HepG2 (cell line): ENCODE results near the gene MPG. TPM values are rescaled to one million over a fixed set of nuclear protein-coding genes. Genes with fewer than 3 reads are reported as not detected.

Experiments
- ATF1 ChIP-seq: IDR thresholded peaks from 2 replicates; pipeline ENCODE4 v1.6.1; 2016; ENCODE audit warnings: mild to moderate bottlenecking, control low read depth
- CCAR2 ChIP-seq: fragments of 200-400 bp; formaldehyde crosslinking; optimal IDR thresholded peaks from 2 replicates; pipeline ENCODE3; 2018; ENCODE audit warnings: low read depth, mild to moderate bottlenecking, low read length, moderate library complexity
- CENPT ChIP-seq: sonication (generic); formaldehyde crosslinking; IDR thresholded peaks from 2 replicates; pipeline ENCODE4 v1.8.0; 2022; ENCODE audit warnings: low read depth, mild to moderate bottlenecking, moderate library complexity, missing genetic modification reagents
- FIP1L1 ChIP-seq: fragments of 200-400 bp; formaldehyde crosslinking; IDR thresholded peaks from 2 replicates; pipeline ENCODE4 v1.6.1; 2018; ENCODE audit warnings: low read depth, mild to moderate bottlenecking, low read length, moderate library complexity, borderline replicate concordance; ENCODE audit not compliant: insufficient read depth
- GATAD2A ChIP-seq: IDR thresholded peaks from 2 replicates; pipeline ENCODE4 v1.6.1; 2016
- HDAC1 ChIP-seq: sonication (generic); formaldehyde crosslinking; IDR thresholded peaks from 2 replicates; pipeline ENCODE4 v1.5.1; 2020; ENCODE audit warnings: mild to moderate bottlenecking, missing genetic modification reagents
- HES4 ChIP-seq: sonication (generic); formaldehyde crosslinking; IDR thresholded peaks from 2 replicates; pipeline ENCODE4 v1.9.0; 2021; ENCODE audit warnings: mild to moderate bottlenecking, missing genetic modification reagents, borderline replicate concordance
- HMG20B ChIP-seq: conservative IDR thresholded peaks from 2 replicates; pipeline ENCODE4 v1.6.1; 2016; ENCODE audit warnings: missing genetic modification reagents, missing compliant biosample characterization
- KMT2A ChIP-seq: sonication (generic); formaldehyde crosslinking; IDR thresholded peaks from 2 replicates; pipeline ENCODE4 v1.4.0; 2020; ENCODE audit warnings: missing genetic modification reagents
- MED1 ChIP-seq: sonication (generic); formaldehyde crosslinking; IDR thresholded peaks from 2 replicates; pipeline ENCODE4 v1.4.0; 2020; ENCODE audit warnings: missing genetic modification reagents
- MTA3 ChIP-seq: sonication (generic); formaldehyde crosslinking; IDR thresholded peaks from 2 replicates; pipeline ENCODE4 v1.4.0; 2020; ENCODE audit warnings: missing genetic modification reagents
- MTF2 ChIP-seq: sonication (generic); formaldehyde crosslinking; IDR thresholded peaks from 2 replicates; pipeline ENCODE4 v1.5.0; 2020; ENCODE audit warnings: missing genetic modification reagents, borderline replicate concordance
- NFE2L1 ChIP-seq: sonication (generic); formaldehyde crosslinking; IDR thresholded peaks from 2 replicates; pipeline ENCODE4 v1.4.0; 2020; ENCODE audit warnings: missing genetic modification reagents, mild to moderate bottlenecking, borderline replicate concordance
- PITX1 ChIP-seq: sonication (generic); formaldehyde crosslinking; IDR thresholded peaks from 2 replicates; pipeline ENCODE4 v1.5.1; 2020; ENCODE audit warnings: mild to moderate bottlenecking, missing genetic modification reagents
- STAT5B ChIP-seq: sonication (generic); formaldehyde crosslinking; IDR thresholded peaks from 2 replicates; pipeline ENCODE4 v1.4.0; 2020; ENCODE audit warnings: missing genetic modification reagents
- ZEB1 ChIP-seq: IDR thresholded peaks from 2 replicates; pipeline ENCODE4 v1.6.1; 2012; ENCODE audit warnings: mild to moderate bottlenecking, low read depth, inconsistent platforms; ENCODE audit not compliant: insufficient replicate concordance
- ZFP37 ChIP-seq: sonication (generic); formaldehyde crosslinking; IDR thresholded peaks from 2 replicates; pipeline ENCODE4 v1.4.0; 2020; ENCODE audit warnings: missing genetic modification reagents, borderline replicate concordance
- ZNF598 ChIP-seq: sonication (generic); formaldehyde crosslinking; IDR thresholded peaks from 2 replicates; pipeline ENCODE4 v1.5.1; 2020; ENCODE audit warnings: mild to moderate bottlenecking, missing genetic modification reagents, borderline replicate concordance
- ZNF614 ChIP-seq: IDR thresholded peaks from 2 replicates; pipeline ENCODE4 v1.6.1; 2018; ENCODE audit warnings: missing biosample characterization, missing genetic modification reagents, inconsistent platforms, borderline replicate concordance
- ZNF841 ChIP-seq: sonication (generic); formaldehyde crosslinking; IDR thresholded peaks from 2 replicates; pipeline ENCODE4 v1.8.1; 2023; ENCODE audit warnings: missing genetic modification reagents, borderline replicate concordance
- polyA plus RNA-seq, 8 experiments: library from polyadenylated mRNA; depleted of rRNA in 3 of 8; stranded (reverse) in 7 of 8; unstranded in 1 of 8; fragments of >200 nt; fragmentation: Illumina TruSeq in 4 of 8; extraction: Trizol in 4 of 8; gene quantifications; 2 replicates each; pipeline versions ENCODE4 v1.2.1 to v1.2.3, GENCODE V29; 2011 to 2016; ENCODE audit warnings: low read depth in 4 of 8, missing spikeins in 1 of 8, mixed read lengths in 1 of 8; ENCODE audit not compliant: insufficient read depth in 1 of 8
- total RNA-seq, 5 experiments: library from RNA; depleted of rRNA; stranded (reverse); fragments of >200 nt; fragmentation: Illumina TruSeq; extraction: Trizol; gene quantifications; 2 replicates each; pipeline ENCODE4 v1.2.3, GENCODE V29; 2016; ENCODE audit warnings: low read depth in 1 of 5
- TF ChIP-seq, protein P1 (sequence below): sonication (generic); formaldehyde crosslinking; IDR thresholded peaks from 2 replicates; pipeline ENCODE4 v1.8.0; 2022; ENCODE audit warnings: missing genetic modification reagents, low read depth, mild to moderate bottlenecking, borderline replicate concordance
- TF ChIP-seq, protein P2 (sequence below): sonication (generic); formaldehyde crosslinking; IDR thresholded peaks from 2 replicates; pipeline ENCODE4 v1.9.0; 2021; ENCODE audit warnings: missing genetic modification reagents, mild to moderate bottlenecking, borderline replicate concordance
- TF ChIP-seq, protein P3 (sequence below): sonication (generic); formaldehyde crosslinking; conservative IDR thresholded peaks from 2 replicates; pipeline ENCODE4 v1.4.0; 2020; ENCODE audit warnings: missing genetic modification reagents
- TF ChIP-seq, protein P4 (sequence below): sonication (generic); formaldehyde crosslinking; IDR thresholded peaks from 2 replicates; pipeline ENCODE4 v1.5.1; 2020; ENCODE audit warnings: missing genetic modification reagents, mild to moderate bottlenecking, borderline replicate concordance

MPG gene
- total and polyA plus RNA-seq, 2 of the 13 experiments (the other 11 are each of a cell fraction or from before 2014, with no cell fraction given): 59.1 to 62.5 TPM

DNA sequence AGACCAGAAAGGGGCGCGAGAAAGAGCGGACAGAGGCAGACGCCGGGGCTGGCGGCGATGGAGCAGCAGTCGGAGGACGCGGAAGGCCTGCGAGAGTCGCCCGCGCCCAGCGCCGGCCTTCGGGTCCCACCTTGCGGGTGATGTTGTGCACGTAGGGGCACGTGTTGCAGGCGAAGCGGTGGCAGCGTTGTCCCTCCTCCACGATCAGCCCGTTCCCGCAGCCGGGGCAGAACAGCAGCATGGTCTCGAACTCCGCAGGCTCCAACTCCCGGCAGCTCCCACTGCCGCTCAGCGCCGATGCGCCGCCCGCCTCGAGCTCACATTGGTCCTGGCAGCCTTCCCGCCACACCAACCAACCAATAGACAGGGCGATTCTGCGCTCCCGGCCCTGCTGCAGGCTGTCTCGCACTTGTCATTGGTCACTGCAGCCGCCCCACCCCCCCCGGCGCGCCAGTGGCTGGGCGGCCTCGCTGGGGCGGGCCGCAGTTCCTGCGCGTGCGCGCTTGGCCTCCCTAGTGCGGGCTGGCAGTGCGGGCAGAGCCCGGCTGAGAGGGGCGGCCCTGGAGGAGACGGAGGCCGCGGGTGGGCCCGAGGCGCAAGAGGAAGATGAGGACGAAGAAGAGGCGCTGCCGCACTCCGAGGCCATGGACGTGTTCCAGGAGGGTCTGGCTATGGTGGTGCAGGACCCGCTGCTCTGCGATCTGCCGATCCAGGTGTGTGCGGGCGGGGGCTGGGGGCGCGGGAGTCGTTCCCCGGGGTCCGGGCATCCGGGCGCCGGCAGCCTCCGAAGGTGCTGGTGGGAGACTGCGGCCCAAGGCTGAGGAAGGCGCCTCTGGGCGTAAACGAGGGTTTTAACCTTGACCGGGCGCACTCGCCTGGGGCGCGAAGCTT is 24.4 kb upstream of the MPG start, which contains the start of the genes POLR3K and SNRNP25 (continued):
- no peak for TF ChIP-seq ATF1 (CRISPR knock-in tag)
- no peak for TF ChIP-seq ZEB1
- TF ChIP-seq ZNF598 (CRISPR knock-in tag): peak; percentile 66; the same call in 1 of the 2 replicates
- TF ChIP-seq, protein P1, sequence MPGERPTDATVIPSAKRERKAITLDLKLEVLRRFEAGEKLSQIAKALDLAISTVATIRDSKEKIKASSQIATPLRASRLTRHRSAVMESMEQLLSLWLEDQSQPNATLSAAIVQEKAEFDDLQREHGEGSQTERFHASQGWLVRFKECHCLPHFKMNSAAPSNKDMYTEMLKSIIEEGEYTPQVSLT (CRISPR knock-in tag): no peak
- TF ChIP-seq MTF2 (CRISPR knock-in tag): peak; percentile 84; the same call in 1 of the 2 replicates
- TF ChIP-seq, protein P2, sequence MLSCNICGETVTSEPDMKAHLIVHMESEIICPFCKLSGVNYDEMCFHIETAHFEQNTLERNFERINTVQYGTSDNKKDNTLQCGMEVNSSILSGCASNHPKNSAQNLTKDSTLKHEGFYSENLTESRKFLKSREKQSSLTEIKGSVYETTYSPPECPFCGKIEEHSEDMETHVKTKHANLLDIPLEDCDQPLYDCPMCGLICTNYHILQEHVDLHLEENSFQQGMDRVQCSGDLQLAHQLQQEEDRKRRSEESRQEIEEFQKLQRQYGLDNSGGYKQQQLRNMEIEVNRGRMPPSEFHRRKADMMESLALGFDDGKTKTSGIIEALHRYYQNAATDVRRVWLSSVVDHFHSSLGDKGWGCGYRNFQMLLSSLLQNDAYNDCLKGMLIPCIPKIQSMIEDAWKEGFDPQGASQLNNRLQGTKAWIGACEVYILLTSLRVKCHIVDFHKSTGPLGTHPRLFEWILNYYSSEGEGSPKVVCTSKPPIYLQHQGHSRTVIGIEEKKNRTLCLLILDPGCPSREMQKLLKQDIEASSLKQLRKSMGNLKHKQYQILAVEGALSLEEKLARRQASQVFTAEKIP (CRISPR knock-in tag): no peak
- TF ChIP-seq MED1 (CRISPR knock-in tag): peak; percentile 14; the same call in 1 of the 2 replicates
- no peak for TF ChIP-seq FIP1L1
- no peak for TF ChIP-seq MTA3 (CRISPR knock-in tag)
- TF ChIP-seq CENPT: no peak
- no peak for TF ChIP-seq PITX1 (CRISPR knock-in tag)
- TF ChIP-seq, protein P3, sequence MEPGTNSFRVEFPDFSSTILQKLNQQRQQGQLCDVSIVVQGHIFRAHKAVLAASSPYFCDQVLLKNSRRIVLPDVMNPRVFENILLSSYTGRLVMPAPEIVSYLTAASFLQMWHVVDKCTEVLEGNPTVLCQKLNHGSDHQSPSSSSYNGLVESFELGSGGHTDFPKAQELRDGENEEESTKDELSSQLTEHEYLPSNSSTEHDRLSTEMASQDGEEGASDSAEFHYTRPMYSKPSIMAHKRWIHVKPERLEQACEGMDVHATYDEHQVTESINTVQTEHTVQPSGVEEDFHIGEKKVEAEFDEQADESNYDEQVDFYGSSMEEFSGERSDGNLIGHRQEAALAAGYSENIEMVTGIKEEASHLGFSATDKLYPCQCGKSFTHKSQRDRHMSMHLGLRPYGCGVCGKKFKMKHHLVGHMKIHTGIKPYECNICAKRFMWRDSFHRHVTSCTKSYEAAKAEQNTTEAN (CRISPR knock-in tag): no peak; the same call in 1 of the 2 replicates
- TF ChIP-seq NFE2L1: no peak
- TF ChIP-seq STAT5B: 0 out of 2 replicates have a peak, but pooled peaks have one; percentile 29
- TF ChIP-seq ZFP37 (CRISPR knock-in tag): no peak; the same call in 1 of the 2 replicates
- TF ChIP-seq ZNF841 (CRISPR knock-in tag): no peak
- TF ChIP-seq, protein P4, sequence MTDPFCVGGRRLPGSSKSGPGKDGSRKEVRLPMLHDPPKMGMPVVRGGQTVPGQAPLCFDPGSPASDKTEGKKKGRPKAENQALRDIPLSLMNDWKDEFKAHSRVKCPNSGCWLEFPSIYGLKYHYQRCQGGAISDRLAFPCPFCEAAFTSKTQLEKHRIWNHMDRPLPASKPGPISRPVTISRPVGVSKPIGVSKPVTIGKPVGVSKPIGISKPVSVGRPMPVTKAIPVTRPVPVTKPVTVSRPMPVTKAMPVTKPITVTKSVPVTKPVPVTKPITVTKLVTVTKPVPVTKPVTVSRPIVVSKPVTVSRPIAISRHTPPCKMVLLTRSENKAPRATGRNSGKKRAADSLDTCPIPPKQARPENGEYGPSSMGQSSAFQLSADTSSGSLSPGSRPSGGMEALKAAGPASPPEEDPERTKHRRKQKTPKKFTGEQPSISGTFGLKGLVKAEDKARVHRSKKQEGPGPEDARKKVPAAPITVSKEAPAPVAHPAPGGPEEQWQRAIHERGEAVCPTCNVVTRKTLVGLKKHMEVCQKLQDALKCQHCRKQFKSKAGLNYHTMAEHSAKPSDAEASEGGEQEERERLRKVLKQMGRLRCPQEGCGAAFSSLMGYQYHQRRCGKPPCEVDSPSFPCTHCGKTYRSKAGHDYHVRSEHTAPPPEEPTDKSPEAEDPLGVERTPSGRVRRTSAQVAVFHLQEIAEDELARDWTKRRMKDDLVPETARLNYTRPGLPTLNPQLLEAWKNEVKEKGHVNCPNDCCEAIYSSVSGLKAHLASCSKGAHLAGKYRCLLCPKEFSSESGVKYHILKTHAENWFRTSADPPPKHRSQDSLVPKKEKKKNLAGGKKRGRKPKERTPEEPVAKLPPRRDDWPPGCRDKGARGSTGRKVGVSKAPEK: no peak
- TF ChIP-seq GATAD2A (CRISPR knock-in tag): no peak
- TF ChIP-seq HDAC1 (CRISPR knock-in tag): peak; percentile 60
- TF ChIP-seq HMG20B (CRISPR knock-in tag): no peak; the same call in 1 of the 2 replicates
- TF ChIP-seq HES4 (CRISPR knock-in tag): peak; percentile 81
- no peak for TF ChIP-seq CCAR2
- no peak for TF ChIP-seq KMT2A
- no peak for TF ChIP-seq ZNF614 (CRISPR knock-in tag)
